K562 (cell line): ENCODE results near the gene HES3. TPM values are rescaled to one million over a fixed set of nuclear protein-coding genes. Genes with fewer than 3 reads are reported as not detected.

ENCODE experiments used
- ATAC-seq: fragments of 200-7000 bp; cut with Tn5 transposase; 3 replicates; pipeline ENCODE4 v1.9.1; 2020; ENCODE audit warnings: moderate library complexity
- BruUV-seq: library from RNA; stranded (reverse); fragments of 400-500 nt; replicated peaks from 2 replicates; lab custom pipeline; 2021; lab: Mats Ljungman, UMichigan
- CTCF ChIA-PET: fragments of 300-600 bp; formaldehyde crosslinking; extraction: SDS; loops from one replicate; lab custom pipeline; 2021; ENCODE audit warnings: low intra/inter-chr PET ratio; lab: Yijun Ruan, JAX
- POLR2A ChIA-PET: fragments of 300-600, 350-650 bp; sonication (Branson Sonifier 250); formaldehyde crosslinking; extraction: SDS; loops from one replicate; lab custom pipeline; 2021; ENCODE audit warnings: antibody characterized with exemption, inconsistent platforms; lab: Yijun Ruan, JAX
- DNase-seq, 4 experiments: peaks; one replicate each; pipeline versions ENCODE4 v3.0.0 to v3.0.0-alpha.2; 2011 to 2018; ENCODE audit warnings: low spot score in 3 of 4, mixed read lengths in 3 of 4; ENCODE audit errors: extremely low read depth in 1 of 4
- FAIRE-seq: peaks from 2 replicates; lab custom pipeline; 2011; peaks lifted over from hg19 to GRCh38; lab: Jason Lieb, UNC
- H2AFZ ChIP-seq: 2 replicates; pipeline ENCODE4 v1.6.0; 2011; ENCODE audit warnings: low read depth, low read length, control low read depth, inconsistent platforms
- H3K27ac ChIP-seq: fragments of 200-600 bp; 3 replicates; pipeline ENCODE4 v1.8.0; 2011; ENCODE audit warnings: low read depth, mild to moderate bottlenecking, control low read depth, inconsistent platforms, low read length, moderate library complexity, mixed read lengths; ENCODE audit errors: extremely low read depth
- H3K27me3 ChIP-seq, 2 experiments: fragments of 300-600 bp in 1 of 2; 2 replicates in 1 of 2; 3 replicates in 1 of 2; pipeline versions ENCODE4 v1.6.0 to v1.8.0; 2011; ENCODE audit warnings: inconsistent platforms in 2 of 2, low read length in 2 of 2, mild to moderate bottlenecking in 1 of 2, mixed read lengths in 1 of 2, moderate library complexity in 1 of 2; ENCODE audit not compliant: control insufficient read depth in 2 of 2, insufficient read depth in 2 of 2
- H3K36me3 ChIP-seq: fragments of 300-600 bp; 3 replicates; pipeline ENCODE4 v1.8.0; 2011; ENCODE audit warnings: mild to moderate bottlenecking, low read length, inconsistent platforms; ENCODE audit not compliant: control insufficient read depth, insufficient read depth
- H3K4me1 ChIP-seq, 2 experiments: fragments of 200-600 bp in 1 of 2; replicated peaks in 1 of 2; 2 replicates in 1 of 2; 3 replicates in 1 of 2; pipeline versions ENCODE4 v1.5.1 to v1.8.0; 2011; ENCODE audit warnings: inconsistent platforms in 2 of 2, low read length in 2 of 2, mild to moderate bottlenecking in 1 of 2, mixed read lengths in 1 of 2, moderate library complexity in 1 of 2; ENCODE audit not compliant: control insufficient read depth in 2 of 2, insufficient read depth in 2 of 2
- H3K4me2 ChIP-seq: 2 replicates; pipeline ENCODE4 v1.6.1; 2011; ENCODE audit warnings: low read length, control low read depth, inconsistent platforms, mixed read lengths; ENCODE audit not compliant: insufficient read depth
- H3K4me3 ChIP-seq: fragments of 200-600 bp; sonication (generic), shearing (Covaris generic); 2 replicates; pipeline ENCODE4 v1.5.1; 2016; ENCODE audit warnings: control low read depth, inconsistent platforms
- H3K79me2 ChIP-seq: fragments of 200-600 bp; 3 replicates; pipeline ENCODE4 v1.8.0; 2011; ENCODE audit warnings: low read length, inconsistent platforms; ENCODE audit not compliant: control insufficient read depth, insufficient read depth
- H3K9ac ChIP-seq, 2 experiments: 2 replicates each; pipeline versions ENCODE4 v1.6.0 to v1.6.1; 2011; ENCODE audit warnings: low read depth in 2 of 2, low read length in 2 of 2, control low read depth in 1 of 2, inconsistent platforms in 1 of 2, mild to moderate bottlenecking in 1 of 2, mixed read lengths in 1 of 2; ENCODE audit not compliant: insufficient read depth in 1 of 2
- H3K9me1 ChIP-seq: one replicate; pipeline ENCODE4 v1.6.0; 2011; ENCODE audit warnings: inconsistent platforms, mild to moderate bottlenecking, low read length, moderate library complexity; ENCODE audit not compliant: control insufficient read depth, insufficient read depth
- H3K9me3 ChIP-seq: replicated peaks from 2 replicates; pipeline ENCODE4 v1.5.1; 2011; ENCODE audit warnings: low read depth, low read length, inconsistent platforms; ENCODE audit not compliant: control insufficient read depth, insufficient read depth
- H4K20me1 ChIP-seq: replicated peaks from 2 replicates; pipeline ENCODE4 v1.6.1; 2011; ENCODE audit warnings: low read length, inconsistent platforms, mixed read lengths; ENCODE audit not compliant: control insufficient read depth, insufficient read depth
- CCNT2 ChIP-seq: IDR thresholded peaks from 2 replicates; pipeline ENCODE4 v1.6.1; 2011; ENCODE audit warnings: borderline replicate concordance, low read depth, mild to moderate bottlenecking, moderate library complexity, mixed read lengths, low read length; ENCODE audit not compliant: insufficient read length; ENCODE audit errors: extremely low read depth
- CHD4 ChIP-seq: fragments of 200-600 bp; sonication (generic); IDR thresholded peaks from 3 replicates; pipeline ENCODE4 v1.6.1; 2012; ENCODE audit warnings: low read depth, mild to moderate bottlenecking, mixed read lengths, low read length, inconsistent platforms; ENCODE audit not compliant: insufficient read depth, insufficient replicate concordance, poor library complexity, severe bottlenecking
- HLTF ChIP-seq: fragments of 450-650 bp; IDR thresholded peaks from 2 replicates; pipeline ENCODE4 v1.6.1; 2016
- MEIS2 ChIP-seq: fragments of 450-650 bp; IDR thresholded peaks from 2 replicates; pipeline ENCODE4 v1.6.1; 2014; ENCODE audit warnings: mild to moderate bottlenecking; ENCODE audit not compliant: partially characterized antibody
- RBM25 ChIP-seq: fragments of 200-400 bp; formaldehyde crosslinking; IDR thresholded peaks from 2 replicates; pipeline ENCODE4 v1.6.1; 2018; ENCODE audit warnings: low read length, low read depth, moderate library complexity; ENCODE audit not compliant: severe bottlenecking
- THAP12 ChIP-seq: fragments of 250-450 bp; sonication (Bioruptor Pico); IDR thresholded peaks from 2 replicates; pipeline ENCODE4 v1.9.0; 2021; ENCODE audit warnings: mild to moderate bottlenecking, inconsistent platforms
- ZNF253 ChIP-seq: fragments of 250-450 bp; sonication (Bioruptor Pico); conservative IDR thresholded peaks from 2 replicates; pipeline ENCODE4 v1.6.1; 2021; ENCODE audit warnings: mild to moderate bottlenecking
- ZNF561 ChIP-seq: fragments of 450-650 bp; formaldehyde crosslinking; conservative IDR thresholded peaks from 2 replicates; pipeline ENCODE4 v1.4.0; 2020; ENCODE audit warnings: mild to moderate bottlenecking, moderate library complexity
- WGBS: fragments of 100-300 bp; shearing (Covaris generic); methylation state at CpG from one replicate; pipeline ENCODE4 v1.1.6; 2016; ENCODE audit warnings: low coverage, mixed read lengths; ENCODE audit not compliant: insufficient coverage; ENCODE audit errors: missing lambda C conversion rate; 5-methylcytosine and 5-hydroxymethylcytosine counted together
- in situ Hi-C: fragments of 300-500 bp; cut with MboI; formaldehyde crosslinking; loops from 4 replicates; pipeline ENCODE4 v1.15.0; 2018; ENCODE audit warnings: inconsistent platforms, mixed read lengths
- intact Hi-C: fragments of 100-400 bp; cut with micrococcal nuclease; formaldehyde crosslinking; loops from 2 replicates; pipeline ENCODE4 v1.14.2; 2022
- polyA plus RNA-seq, 8 experiments: library from polyadenylated mRNA; depleted of rRNA in 4 of 8; stranded (reverse) in 5 of 8; unstranded in 3 of 8; fragments of >200 nt; fragmentation: Nextera tagmentation in 2 of 8; fragmentation: Illumina TruSeq in 1 of 8; extraction: Ambion mirVana in 2 of 8; extraction: Trizol in 1 of 8; gene quantifications; 2 replicates each; pipeline versions ENCODE4 v1.2.1 to v1.2.3, GENCODE V29; 2011 to 2014; ENCODE audit warnings: inconsistent platforms in 1 of 8, missing spikeins in 1 of 8
- total RNA-seq, 7 experiments: library from RNA; depleted of rRNA in 6 of 7; stranded (reverse); fragments of >200 nt in 6 of 7; fragmentation: Illumina TruSeq in 2 of 7; extraction: Trizol in 2 of 7; gene quantifications; 2 replicates each; pipeline versions ENCODE4 v1.2.1 to v1.2.3, GENCODE V29; 2011 to 2021; ENCODE audit warnings: low replicate concordance in 1 of 7

Gene HES3
- total and polyA plus RNA-seq, 9 of the 15 experiments (the other 6 are each of a cell fraction or from before 2014, with no cell fraction given): not detected

- ChIA-PET POLR2A (interaction anchor here (0.7 to 1.7 kb wide), 4 partner anchors 13 to 32 kb away, joined by 3 to 7 read pairs (median 4); no protein-coding TSS in a partner anchor), CTCF (interaction anchor here (0.7 kb wide), 1 partner anchor 14 kb away, joined by 3 read pairs; no protein-coding TSS in a partner anchor)
- intact Hi-C loops (no loop called here), in situ Hi-C loops (no loop called here)
- H3K27ac ChIP-seq: peak overlapping the region; percentile 75; the same call in 2 of the 3 replicates
- peaks cover 14 to 84% of the 10 kb centered on the region in 2 experiments; a peak in 4 of 5 replicates for H3K4me1 ChIP-seq
- peak overlapping the region; percentile 68 to 95 for H3K9ac ChIP-seq
- peaks cover 44% of the 10 kb centered on the region; the same call in 2 of the 3 replicates for H3K36me3 ChIP-seq
- TSS peak; percentile 42 for BruUV-seq
- 58% methylated on average over 10 of the region's 10 CpGs for WGBS
- peak overlapping the region; percentile 71 for H3K4me2 ChIP-seq
- DNase-seq (peak in 1 of 4 experiments; percentile 51), ATAC-seq (no peak), FAIRE-seq (peak; percentile 42)
- TF ChIP-seq CCNT2 (no peak), ZNF253 (CRISPR knock-in tag) (no peak), RBM25 (no peak), HLTF (no peak), THAP12 (CRISPR knock-in tag) (no peak), MEIS2 (no peak), CHD4 (no peak), ZNF561 (CRISPR knock-in tag) (no peak)
- H2AFZ ChIP-seq: peak overlapping the region; percentile 86; the same call in 1 of the 2 replicates
- no peaks in the 10 kb centered on the region for H4K20me1 ChIP-seq
- H3K9me3 ChIP-seq: no peaks in the 10 kb centered on the region
- H3K79me2 ChIP-seq: peaks cover 56% of the 10 kb centered on the region
- no peaks in the 10 kb centered on the region for H3K27me3 ChIP-seq
- peaks cover 4% of the 10 kb centered on the region for H3K9me1 ChIP-seq
- H3K4me3 ChIP-seq: peak overlapping the region; percentile 41
Measured at GRCh38 chr1:6207921-6208320, 36.1 kb upstream of the HES3 start.
